PC-3 (cell line): ENCODE data around the gene KCNC4. TPM values are rescaled to one million over a fixed set of nuclear protein-coding genes. Genes with fewer than 3 reads are reported as not detected.

Experiments
- ATAC-seq: fragments of 200-7000 bp; cut with Tn5 transposase; 2 replicates; pipeline ENCODE4 v1.9.1; 2020; ENCODE audit warnings: mild to moderate bottlenecking, moderate library complexity
- BruUV-seq: library from RNA; stranded (reverse); fragments of 400-500 nt; replicated peaks from 2 replicates; lab custom pipeline; 2021; lab: Mats Ljungman, UMichigan
- CTCF ChIA-PET: fragments of 300-600 bp; sonication (Branson Sonifier 250); formaldehyde crosslinking; loops from one replicate; lab custom pipeline; 2022; ENCODE audit warnings: antibody characterized with exemption; lab: Charles Lee
- POLR2A ChIA-PET: fragments of 300-600 bp; sonication (Branson Sonifier 250); formaldehyde crosslinking; loops from one replicate; lab custom pipeline; 2022; ENCODE audit warnings: antibody characterized with exemption; ENCODE audit not compliant: unreplicated experiment; lab: Charles Lee
- DNase-seq: peaks from one replicate; pipeline ENCODE4 v3.0.0-alpha.2; 2015
- H2AFZ ChIP-seq: fragments of 300-600 bp; sonication (generic); 2 replicates; pipeline ENCODE4 v1.6.0; 2016; ENCODE audit warnings: antibody characterized with exemption, low read length
- H3F3A ChIP-seq: fragments of 300-600 bp; sonication (generic); one replicate; pipeline ENCODE4 v1.6.0; 2017; ENCODE audit warnings: antibody characterized with exemption, low read length, control low read depth, mild to moderate bottlenecking; ENCODE audit not compliant: unreplicated experiment
- H3K27ac ChIP-seq: fragments of 300-600 bp; sonication (generic); 2 replicates; pipeline ENCODE4 v1.5.1; 2016; ENCODE audit warnings: mild to moderate bottlenecking, low read length
- H3K27me3 ChIP-seq: fragments of 300-600 bp; sonication (generic); 2 replicates; pipeline ENCODE4 v1.6.1; 2016; ENCODE audit warnings: low read length, mixed read lengths
- H3K36me3 ChIP-seq: fragments of 300-600 bp; sonication (generic); 2 replicates; pipeline ENCODE4 v1.6.1; 2016; ENCODE audit warnings: low read depth, mixed run types, low read length, mixed read lengths
- H3K4me1 ChIP-seq: fragments of 300-600 bp; sonication (generic); 2 replicates; pipeline ENCODE4 v1.5.1; 2016; ENCODE audit warnings: low read length; ENCODE audit not compliant: insufficient read depth
- H3K4me2 ChIP-seq: fragments of 300-600 bp; sonication (generic); 2 replicates; pipeline ENCODE4 v1.6.0; 2016; ENCODE audit warnings: low read length
- H3K4me3 ChIP-seq: fragments of 300-600 bp; sonication (generic); 2 replicates; pipeline ENCODE4 v1.5.1; 2016; ENCODE audit warnings: mild to moderate bottlenecking, low read length, mixed read lengths
- H3K79me2 ChIP-seq: fragments of 300-600 bp; sonication (generic); 2 replicates; pipeline ENCODE4 v1.6.1; 2017; ENCODE audit warnings: low read length, mixed read lengths
- H3K9ac ChIP-seq: fragments of 300-600 bp; sonication (generic); 2 replicates; pipeline ENCODE4 v1.6.0; 2016; ENCODE audit warnings: mild to moderate bottlenecking, low read length
- H3K9me2 ChIP-seq: fragments of 300-600 bp; sonication (generic); replicated peaks from 2 replicates; pipeline ENCODE4 v1.6.1; 2016; ENCODE audit warnings: mixed run types, low read length, mixed read lengths
- H3K9me3 ChIP-seq: fragments of 300-600 bp; sonication (generic); 2 replicates; pipeline ENCODE4 v1.6.1; 2016; ENCODE audit warnings: low read length, mixed read lengths
- H4K20me1 ChIP-seq: fragments of 300-600 bp; sonication (generic); 2 replicates; pipeline ENCODE4 v1.6.1; 2016; ENCODE audit warnings: low read length, mixed read lengths
- CTCF ChIP-seq: fragments of 300-600 bp; sonication (generic); conservative IDR thresholded peaks from 2 replicates; pipeline ENCODE4 v1.5.1; 2017; ENCODE audit warnings: antibody characterized with exemption, low read depth, mild to moderate bottlenecking, low read length
- EZH2 ChIP-seq: fragments of 300-600 bp; sonication (generic); IDR thresholded peaks from one replicate; pipeline ENCODE4 v1.6.1; 2017; ENCODE audit warnings: antibody characterized with exemption, mild to moderate bottlenecking, low read length; ENCODE audit not compliant: unreplicated experiment
- EZH2phosphoT487 ChIP-seq: fragments of 300-600 bp; sonication (generic); IDR thresholded peaks from 2 replicates; pipeline ENCODE4 v1.6.1; 2018; ENCODE audit warnings: mild to moderate bottlenecking, antibody characterized with exemption, low read length, borderline replicate concordance
- intact Hi-C: fragments of 100-400 bp; cut with micrococcal nuclease; formaldehyde crosslinking; loops from 2 replicates; pipeline ENCODE4 v1.9.0; 2023
- total RNA-seq: library from RNA; depleted of rRNA; stranded (reverse); fragments of >200 nt; gene quantifications from 2 replicates; pipeline ENCODE4 v1.2.3, GENCODE V29; 2014

Gene KCNC4
- total RNA-seq, 1 experiment from 2014 or later = 1.6 TPM

- ChIA-PET CTCF (no interaction called here), POLR2A (no interaction called here)
- Histone ChIP-seq H3K79me2 (no peaks in the 10 kb centered on the region), H4K20me1 (no peaks in the 10 kb centered on the region), H3K9me2 (no peaks in the 10 kb centered on the region), H3F3A (no peaks in the 10 kb centered on the region), H3K4me2 (peak overlapping the region; percentile 40), H3K9ac (no peak overlapping the region), H3K27me3 (peaks cover 20% of the 10 kb centered on the region), H2AFZ (no peak overlapping the region), H3K36me3 (no peaks in the 10 kb centered on the region), H3K4me3 (no peak overlapping the region), H3K9me3 (no peaks in the 10 kb centered on the region), H3K27ac (peak overlapping the region; percentile 47), H3K4me1 (peaks cover 21% of the 10 kb centered on the region)
- ATAC-seq = peak; percentile 46
- no TSS peak for BruUV-seq
- intact Hi-C loops = no loop called here
- TF ChIP-seq EZH2phosphoT487 = no peak
- TF ChIP-seq EZH2 = no peak
- TF ChIP-seq CTCF = no peak
- peak; percentile 63 for DNase-seq
Observed at GRCh38 chr1:110187139-110187890, 22.8 kb upstream of the KCNC4 start.

GRCh38 chr1:110188035-110188618 lies 22.0 kb upstream of the KCNC4 start:
- no peaks in the 10 kb centered on the region for H3K9me2 ChIP-seq
- H3F3A ChIP-seq = no peaks in the 10 kb centered on the region
- ATAC-seq = peak; percentile 96
- H3K4me3 ChIP-seq = no peak overlapping the region
- peak overlapping the region; percentile 40 for H3K4me2 ChIP-seq
- no peaks in the 10 kb centered on the region for H3K79me2 ChIP-seq
- DNase-seq = peak; percentile 79
- POLR2A ChIA-PET = interaction anchor here (0.6 kb wide), 1 partner anchor 24 kb away, joined by 6 read pairs; no protein-coding TSS in a partner anchor
- no peak overlapping the region for H2AFZ ChIP-seq
- no peaks in the 10 kb centered on the region for H3K36me3 ChIP-seq
- H3K27me3 ChIP-seq = peaks cover 13% of the 10 kb centered on the region; the same call in 1 of the 2 replicates
- peak overlapping the region; percentile 47 for H3K27ac ChIP-seq
- no peaks in the 10 kb centered on the region for H4K20me1 ChIP-seq
- peaks cover 21% of the 10 kb centered on the region for H3K4me1 ChIP-seq
- H3K9ac ChIP-seq = no peak overlapping the region
- BruUV-seq = no TSS peak
- CTCF ChIA-PET = no interaction called here
- TF ChIP-seq CTCF (no peak), EZH2phosphoT487 (no peak), EZH2 (no peak)
- intact Hi-C loops = no loop called here
- no peaks in the 10 kb centered on the region for H3K9me3 ChIP-seq

- Histone ChIP-seq H3K79me2 (no peaks in the 10 kb centered on the region), H2AFZ (no peak overlapping the region), H3K9me2 (no peaks in the 10 kb centered on the region), H3F3A (no peaks in the 10 kb centered on the region), H3K9me3 (no peaks in the 10 kb centered on the region), H3K36me3 (no peaks in the 10 kb centered on the region), H3K27ac (no peak overlapping the region), H3K4me2 (no peak overlapping the region; the same call in 1 of the 2 replicates), H3K27me3 (peaks cover 6% of the 10 kb centered on the region; the same call in 1 of the 2 replicates), H3K9ac (no peak overlapping the region), H3K4me3 (no peak overlapping the region), H4K20me1 (no peaks in the 10 kb centered on the region), H3K4me1 (peaks cover 21% of the 10 kb centered on the region)
- DNase-seq (no peak), ATAC-seq (no peak)
- no TSS peak for BruUV-seq
- ChIA-PET POLR2A (no interaction called here), CTCF (no interaction called here)
- TF ChIP-seq EZH2 = no peak
- TF ChIP-seq CTCF = no peak
- no peak for TF ChIP-seq EZH2phosphoT487
- intact Hi-C loops = no loop called here
Observed at GRCh38 chr1:110189181-110189580, 20.9 kb upstream of the KCNC4 start.
